CD4-positive, alpha-beta T cell treated with Interleukin-4 for 1 hour (primary cell): Measurements from ENCODE around the gene GPRC6A.

Experiments used
- DNase-seq, 2 donors: peaks; one replicate each; pipeline ENCODE4 v3.0.0-alpha.2; 2020 to 2022

Gene GPRC6A

DNA sequence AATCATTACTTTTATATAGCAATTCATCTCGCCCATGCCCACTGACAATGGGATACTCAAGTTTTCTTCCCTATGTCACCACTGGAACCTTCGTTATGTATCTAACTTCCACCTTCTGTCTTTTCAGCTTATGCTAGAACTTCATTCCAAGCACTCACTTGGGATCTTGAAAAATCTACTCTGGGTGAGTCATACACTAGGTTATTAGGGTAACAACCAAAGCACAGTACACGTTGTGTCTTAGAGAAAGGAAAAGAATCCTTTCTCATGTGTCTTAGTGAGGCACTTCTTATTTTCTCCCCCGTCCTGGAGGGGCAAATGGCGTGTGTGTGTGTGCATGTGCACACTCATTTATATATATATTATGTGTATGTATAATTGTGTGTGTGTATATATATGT is 45.0 kb downstream of the GPRC6A start:
- no peak for DNase-seq

DNA sequence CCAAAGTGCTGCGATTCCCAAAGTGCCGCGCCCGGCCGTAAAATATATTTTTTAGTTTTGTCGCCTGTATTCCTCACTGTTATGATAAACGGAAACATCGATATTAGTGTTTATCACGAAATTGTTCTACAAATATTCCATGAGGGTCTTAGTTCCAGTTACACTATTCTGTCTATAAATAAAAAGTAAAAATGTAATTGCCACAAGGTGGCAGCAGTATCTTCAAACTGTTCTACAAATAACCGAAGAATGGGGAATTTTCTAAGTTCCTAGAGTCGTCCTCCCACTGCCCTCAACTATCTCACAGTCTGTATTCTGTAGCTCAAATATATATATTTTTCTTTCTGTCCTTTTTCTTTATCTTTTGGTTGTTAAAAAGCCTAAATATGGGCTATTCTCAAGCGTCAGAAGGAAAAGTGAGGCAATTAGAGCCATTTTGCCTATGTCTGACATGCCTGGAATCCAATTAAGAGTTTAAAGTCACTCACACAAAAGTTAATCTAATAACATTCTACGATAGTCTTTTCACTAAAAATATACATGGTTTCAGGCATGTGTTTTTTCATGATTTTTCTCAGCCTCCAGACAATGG is 49.2 kb downstream of the GPRC6A start:
- DNase-seq: peak in 1 of 2 donors; percentile 14

DNA sequence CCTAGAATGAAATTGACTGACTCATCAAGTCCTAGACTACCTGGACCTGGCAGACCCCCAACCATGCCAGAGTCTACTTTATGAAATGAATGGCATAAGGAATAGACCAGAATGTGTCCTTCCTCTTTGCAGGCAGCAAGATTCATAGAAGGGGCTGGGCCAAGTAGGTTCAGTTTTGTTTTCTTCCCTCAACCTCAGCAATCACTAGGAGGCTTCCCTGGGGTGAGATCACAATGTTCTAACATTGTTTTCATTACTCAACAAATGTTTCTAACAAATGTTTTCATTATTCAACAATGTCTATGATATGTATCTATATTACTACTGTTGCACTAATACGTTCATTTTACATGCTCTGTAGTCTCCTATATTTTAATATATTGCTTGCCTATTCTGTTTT is 55.0 kb downstream of the GPRC6A start:
- no peak for DNase-seq

DNA sequence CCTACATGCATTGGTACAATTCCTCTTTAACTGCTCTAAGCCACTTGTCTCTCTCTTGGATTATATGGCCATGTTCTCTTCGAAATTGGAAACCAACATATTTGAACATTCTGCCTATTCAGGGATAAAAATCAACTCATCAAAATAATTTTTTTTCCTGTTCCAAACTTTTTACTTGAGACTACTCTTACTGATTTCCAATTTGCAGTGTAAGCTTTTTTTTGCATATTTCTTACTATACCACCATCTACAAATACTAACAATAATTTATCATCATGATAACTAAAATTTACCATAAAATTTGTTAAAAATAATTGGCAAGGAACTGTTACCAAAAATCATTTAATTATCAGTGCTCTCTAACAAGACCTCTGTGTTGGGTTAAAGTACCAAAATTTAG is 56.4 kb downstream of the GPRC6A start:
- no peak for DNase-seq

DNA sequence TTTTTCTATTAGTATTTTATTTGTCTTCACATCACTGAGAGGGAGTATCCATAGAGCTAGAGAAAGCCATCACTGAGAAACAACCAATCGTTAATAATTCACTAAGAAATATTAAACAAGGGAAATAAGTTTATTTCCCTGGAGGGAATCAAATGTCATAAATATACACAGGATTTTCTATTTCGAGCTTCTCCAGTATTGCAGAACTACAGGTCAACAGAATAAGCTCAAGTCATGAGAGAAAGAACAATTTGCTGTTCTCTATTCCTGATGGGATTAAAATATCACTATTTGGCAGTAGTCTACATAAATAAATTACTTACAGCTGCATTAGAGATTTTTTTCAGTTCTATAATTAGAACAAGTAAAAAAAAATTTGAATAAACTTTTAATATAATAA is 61.2 kb downstream of the GPRC6A start:
- DNase-seq: no peak

DNA sequence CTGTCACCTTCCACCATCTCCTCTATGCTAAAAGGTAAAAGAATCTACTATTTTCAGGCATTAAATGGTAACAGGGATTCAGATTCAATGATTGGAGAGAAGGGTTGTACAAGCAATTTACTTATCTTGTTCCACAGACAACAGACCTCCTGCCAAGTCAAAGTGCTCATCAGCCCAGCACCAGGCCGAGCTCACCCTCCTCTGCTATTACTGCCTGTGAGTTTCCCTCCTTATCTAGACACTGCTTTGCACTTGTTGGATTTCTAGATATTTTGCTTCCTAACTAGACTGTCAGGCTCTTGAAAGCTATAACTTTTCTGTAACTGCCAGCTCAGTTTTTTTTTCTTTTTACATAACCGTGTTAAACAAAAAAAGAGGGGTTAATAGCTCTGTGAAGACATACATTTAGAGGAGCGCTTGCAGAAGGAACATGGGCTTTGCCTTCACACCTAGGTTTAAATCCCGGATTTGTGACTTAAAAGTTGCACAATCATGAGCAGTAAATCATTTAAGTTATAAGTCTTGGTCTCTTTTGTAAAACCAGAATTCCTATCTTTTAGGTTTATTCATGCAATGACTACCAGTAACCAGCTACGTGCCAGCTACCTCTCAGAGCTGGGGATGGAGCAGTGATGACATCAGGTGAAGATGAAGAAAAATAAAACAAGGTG is 62.2 kb downstream of the GPRC6A start:
- no peak for DNase-seq

DNA sequence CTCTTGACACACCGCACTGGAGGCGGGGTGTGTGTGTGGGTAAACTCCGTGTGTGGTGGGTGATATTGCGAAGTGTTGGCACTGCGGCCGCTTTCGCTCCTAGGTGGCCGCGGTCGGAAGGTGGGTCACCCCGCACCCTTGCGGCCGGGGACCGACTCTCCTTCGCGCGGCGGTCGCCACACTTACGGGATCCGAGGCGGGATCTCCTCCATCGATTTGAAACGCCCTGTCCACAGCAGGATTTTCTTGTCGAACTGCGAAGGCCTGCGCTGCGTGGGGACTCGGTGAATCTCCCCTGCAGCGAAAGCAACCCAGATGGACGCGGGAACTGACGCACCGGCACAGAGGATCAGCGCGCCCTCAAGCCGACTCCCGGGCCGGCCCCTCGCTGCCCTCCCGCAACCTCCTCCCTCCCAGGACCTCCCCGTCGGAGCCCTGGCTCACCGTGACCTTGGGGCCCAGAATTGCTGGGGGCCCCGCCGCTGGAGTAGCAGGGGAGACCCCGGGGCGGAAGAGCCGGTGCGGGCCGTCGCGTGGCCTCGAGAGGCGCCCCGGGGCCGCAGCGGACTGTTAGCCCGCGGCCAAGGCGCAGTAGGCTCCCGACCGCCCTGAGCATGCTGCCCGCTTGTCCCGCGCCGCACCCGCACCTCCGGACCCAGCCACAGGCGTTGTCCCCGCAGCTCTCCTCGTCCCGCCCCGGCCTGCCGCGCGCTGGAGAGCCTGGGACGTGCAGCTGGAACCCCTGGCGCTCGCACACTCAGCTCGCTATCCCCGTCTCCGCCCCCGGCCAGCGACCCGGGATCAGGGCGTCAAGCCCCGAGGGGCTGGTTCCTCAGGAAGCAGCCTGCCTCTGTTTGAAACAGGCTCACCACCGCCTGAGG is 63.7 kb downstream of the GPRC6A start, which contains the start of gene FAM162B:
FAM162B (minus strand) TSS at position 759 of the 881 bp plus-strand sequence; CDS start at position 616, 143 bp downstream.
- DNase-seq: no peak

DNA sequence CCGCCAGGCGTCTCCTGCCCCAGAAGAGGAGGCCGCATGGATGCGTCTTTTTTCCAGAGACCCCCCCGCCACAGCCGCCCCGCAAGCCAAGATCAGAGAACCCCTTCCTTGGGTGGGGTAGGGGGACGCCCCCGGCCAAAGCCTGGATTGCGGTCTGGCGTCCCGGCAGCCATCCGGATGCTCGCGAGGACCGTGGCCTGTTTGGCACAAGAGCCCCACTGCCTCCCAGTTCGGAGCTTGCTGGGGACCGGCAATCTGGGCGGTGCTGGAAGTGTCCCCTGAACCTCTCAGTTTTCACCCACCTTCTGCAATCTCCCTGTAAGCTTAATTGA is 64.3 kb downstream of the GPRC6A start:
- no peak for DNase-seq

DNA sequence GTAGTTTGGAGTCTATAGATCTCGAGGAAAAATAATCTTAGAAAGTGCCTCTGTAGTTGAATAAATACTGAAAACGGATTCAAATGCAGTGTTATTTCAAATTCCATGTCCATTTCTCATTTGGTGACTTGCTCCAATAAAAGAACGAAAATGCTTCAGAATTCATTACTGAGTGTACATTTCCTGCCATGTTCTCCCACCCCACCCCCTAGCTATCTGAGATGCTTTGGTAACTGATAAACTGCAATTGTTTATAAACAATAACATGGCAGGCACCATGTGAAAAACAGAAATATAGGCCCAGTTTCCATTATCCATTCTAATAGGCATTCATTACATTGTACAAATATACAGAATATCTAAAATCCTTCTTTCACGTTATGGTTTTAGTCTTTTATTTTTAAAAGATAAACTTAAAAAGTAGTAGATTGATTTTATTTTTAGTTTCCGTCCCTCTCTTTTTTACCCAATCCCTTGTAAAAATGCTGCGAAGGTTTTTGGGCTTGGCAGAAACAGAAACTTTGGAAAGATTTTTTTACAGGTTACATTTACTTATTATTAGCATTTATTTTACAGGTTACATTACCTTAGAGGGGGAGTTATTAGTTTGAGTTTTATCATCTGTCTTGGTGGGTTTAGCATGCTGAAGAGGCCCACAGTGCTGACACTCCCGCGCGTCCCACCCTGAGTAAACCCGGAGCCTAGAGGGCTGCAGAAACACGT is 64.8 kb downstream of the GPRC6A start:
- no peak for DNase-seq

DNA sequence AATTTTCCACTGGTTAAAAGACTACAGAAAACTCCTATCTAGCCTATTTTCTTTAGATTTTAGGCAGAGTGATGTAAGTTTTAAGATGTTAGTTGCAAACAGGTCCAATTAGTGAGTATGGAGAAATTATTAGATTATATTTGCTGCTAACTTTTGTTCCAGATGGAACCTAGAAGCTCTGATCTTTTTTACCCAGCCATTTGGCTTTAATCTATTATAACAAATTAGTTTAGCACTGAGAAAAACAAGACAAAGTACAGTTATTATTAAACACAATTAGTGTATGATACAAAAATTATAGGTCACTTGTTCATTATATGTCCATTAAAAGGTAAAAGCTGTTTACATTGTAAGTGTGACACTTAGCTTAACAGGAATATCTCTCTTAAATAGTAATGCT is 65.8 kb downstream of the GPRC6A start:
- no peak for DNase-seq

DNA sequence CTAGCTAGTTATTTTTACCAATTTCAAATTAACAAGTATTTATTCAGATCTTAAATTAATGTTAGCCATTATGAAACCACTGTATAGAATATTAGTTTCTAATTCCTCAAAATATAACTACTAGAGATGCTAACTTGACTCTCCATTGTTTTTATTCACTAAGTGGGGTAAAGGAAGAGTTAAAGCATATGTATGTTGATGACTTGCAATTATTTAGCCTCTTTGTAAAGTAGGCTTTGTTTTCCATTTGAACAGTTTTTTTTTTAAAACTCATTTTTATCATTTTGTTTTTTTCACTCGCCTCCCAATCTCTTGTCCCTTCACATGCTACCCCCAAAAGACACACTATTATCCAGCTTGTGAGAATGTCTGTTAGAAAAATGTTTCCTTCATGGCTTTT is 66.6 kb downstream of the GPRC6A start:
- DNase-seq: no peak

DNA sequence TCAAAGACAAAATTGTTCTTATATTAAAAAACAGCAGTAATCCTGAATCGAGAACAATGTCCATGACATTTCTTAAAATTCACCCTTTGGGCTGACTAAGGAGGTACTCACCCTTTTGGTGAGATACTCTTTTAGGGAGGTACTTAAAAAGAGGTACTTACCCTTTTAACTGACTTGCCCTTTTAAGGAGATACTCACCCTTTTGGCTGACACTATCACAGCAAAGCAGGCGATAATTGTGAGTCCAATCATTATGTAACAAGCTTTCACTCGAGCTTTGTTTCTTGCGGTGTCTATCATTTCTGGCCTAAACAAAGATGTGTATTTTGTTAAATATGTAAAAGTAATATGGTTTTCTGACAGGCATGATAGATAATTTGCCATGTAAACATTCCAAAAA is 67.1 kb downstream of the GPRC6A start:
- DNase-seq: no peak

DNA sequence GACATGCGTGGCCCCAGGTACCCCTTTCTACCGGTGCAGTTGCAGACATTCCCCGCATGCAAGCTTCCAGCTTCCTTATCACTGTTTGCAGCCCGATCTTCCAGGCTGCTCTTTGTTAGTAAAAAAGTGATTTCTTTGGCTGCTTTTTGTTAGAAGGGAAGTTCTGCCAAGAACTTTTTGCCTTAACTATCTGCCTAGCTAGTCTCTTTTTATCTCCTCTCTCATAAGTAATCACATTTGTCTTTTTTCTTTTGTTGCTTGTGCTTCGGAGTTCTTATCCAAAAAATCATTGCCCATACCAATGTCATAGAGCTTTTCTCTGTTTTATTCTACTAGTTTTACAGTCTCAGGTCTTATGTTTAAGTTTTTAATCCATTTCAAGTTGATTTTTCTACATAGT is 83.7 kb downstream of the GPRC6A start:
- no peak for DNase-seq
